Ramos (cell line): ENCODE measurements around the gene SLC35B1.

Experiments used
- in situ Hi-C: fragments of 300-500 bp; cut with MboI; formaldehyde crosslinking; loops from one replicate; pipeline ENCODE4 v1.14.3; 2022; ENCODE audit warnings: low sequenced_read_pairs; ENCODE audit not compliant: unreplicated experiment

The SLC35B1 gene

GRCh38 chr17:49707608-49708514 is at the start of gene SLC35B1:
SLC35B1 (minus strand) TSS chr17:49707964; CDS start chr17:49707833, 131 bp downstream.
- in situ Hi-C loops = loop anchor here (5.0 to 10.0 kb wide), 2 partner anchors 79 to 137 kb away; partner anchors contain the start of genes KAT7 and TAC4

- in situ Hi-C loops = no loop called here
These were observed 49.5 kb upstream of the SLC35B1 start for GRCh38 chr17:49757151-49757777.

- in situ Hi-C loops = no loop called here
These were observed 48.8 kb upstream of the SLC35B1 start for GRCh38 chr17:49756323-49757150.

GRCh38 chr17:49755663-49756283 is 48.0 kb upstream of the SLC35B1 start:
- in situ Hi-C loops = no loop called here

GRCh38 chr17:49753959-49754391 is 46.2 kb upstream of the SLC35B1 start:
- in situ Hi-C loops = no loop called here

- in situ Hi-C loops = no loop called here
These were observed 44.7 kb upstream of the SLC35B1 start for GRCh38 chr17:49752508-49752907.

- in situ Hi-C loops = no loop called here
These were observed 42.0 kb upstream of the SLC35B1 start for GRCh38 chr17:49749730-49750129.

GRCh38 chr17:49748791-49749190 is 41.0 kb upstream of the SLC35B1 start:
- in situ Hi-C loops = no loop called here

- in situ Hi-C loops = no loop called here
These were observed 40.5 kb upstream of the SLC35B1 start for GRCh38 chr17:49748223-49748622.

GRCh38 chr17:49747632-49748031 is 39.9 kb upstream of the SLC35B1 start:
- in situ Hi-C loops = no loop called here

GRCh38 chr17:49746791-49747490 is 39.2 kb upstream of the SLC35B1 start:
- in situ Hi-C loops = no loop called here

GRCh38 chr17:49745175-49746139 is 37.7 kb upstream of the SLC35B1 start:
- in situ Hi-C loops = no loop called here

GRCh38 chr17:49742166-49742638 is 34.4 kb upstream of the SLC35B1 start:
- in situ Hi-C loops = no loop called here

- in situ Hi-C loops = no loop called here
These were observed 33.9 kb upstream of the SLC35B1 start for GRCh38 chr17:49741692-49742076.

GRCh38 chr17:49741009-49741691 is 33.4 kb upstream of the SLC35B1 start:
- in situ Hi-C loops = no loop called here

- in situ Hi-C loops = no loop called here
These were observed 32.0 kb upstream of the SLC35B1 start for GRCh38 chr17:49739641-49740271.

GRCh38 chr17:49738456-49739163 is 30.8 kb upstream of the SLC35B1 start:
- in situ Hi-C loops = no loop called here
